ENCODE measurements around the gene DNMT1. TPM values are rescaled to one million over a fixed set of nuclear protein-coding genes. Genes with fewer than 3 reads are reported as not detected.
A peak's percentile ranks its signal among the peaks of the same experiment; 100 is the strongest.

Gene DNMT1
- total and polyA plus RNA-seq, 4 experiments from 2014 or later, result 53.5 to 250 (median 187) TPM

GRCh38 chr19:10112037-10112761, 82.6 kb downstream of the DNMT1 start:
- Histone ChIP-seq H3K9me3 (ENCODE audit: control insufficient read depth in 1 of 2, low read length in 2 of 2) (no peaks in the 10 kb centered on the region), H3K4me3 (ENCODE audit: low read length in 2 of 2) (no peak overlapping the region), H3K27ac (ENCODE audit: low read depth, low read length) (peak overlapping the region; percentile 66), H3K27me3 (ENCODE audit: insufficient read depth, low read length) (no peaks in the 10 kb centered on the region), H3K36me3 (ENCODE audit: insufficient read depth, low read length) (peaks cover 66% of the 10 kb centered on the region), H3K4me1 (ENCODE audit: insufficient read depth, low read length) (peaks cover 57% of the 10 kb centered on the region)
- Mint-ChIP-seq H3K9me3 (peaks cover 0 to 4% (median 0%) of the 10 kb centered on the region in 8 donors), H3K27me3 (no peaks in the 10 kb centered on the region), H3K4me3 (peak overlapping the region; percentile 54 to 89 (median 78)), H3K27ac (peak overlapping the region; percentile 91 to 97 (median 95)), H3K4me1 (peaks cover 26 to 78% (median 38%) of the 10 kb centered on the region in 4 donors), H3K36me3 (peaks cover 27 to 53% of the 10 kb centered on the region in 2 donors)
- ChIA-PET POLR2A (ENCODE audit: partially characterized antibody) (interaction anchor here (0.6 to 10.9 kb wide), 7 partner anchors 9 to 139 kb away, joined by 3 to 172 read pairs (median 14); partner anchors contain the start of genes ANGPTL6, COL5A3, MRPL4 and PPAN), CTCF (ENCODE audit: partially characterized antibody) (interaction anchor here (0.9 to 7.5 kb wide), 9 partner anchors 9 to 137 kb away, joined by 3 to 99 read pairs (median 8); partner anchors contain the start of gene ANGPTL6)
- intact Hi-C loops (cut with micrococcal nuclease), result loop anchor here (1.0 to 2.0 kb wide), 2 partner anchors 13 to 177 kb away; no protein-coding TSS in a partner anchor
- DNase-seq, result peak; percentile 44 to 87 (median 57)

GRCh38 chr19:10111405-10111811, 83.3 kb downstream of the DNMT1 start, which contains the start of gene P2RY11:
Gene P2RY11, plus strand, starts transcription at chr19:10111693. Its CDS starts 29 bp downstream, at chr19:10111722.
- peaks cover 60% of the 10 kb centered on the region for H3K4me1 ChIP-seq (ENCODE audit: insufficient read depth, low read length)
- H3K36me3 ChIP-seq (ENCODE audit: insufficient read depth, low read length), result peaks cover 59% of the 10 kb centered on the region
- H3K27me3 ChIP-seq (ENCODE audit: insufficient read depth, low read length), result no peaks in the 10 kb centered on the region
- Mint-ChIP-seq H3K9me3 (peaks cover 0 to 4% (median 0%) of the 10 kb centered on the region in 8 donors), H3K27ac (peak within 1 kb of the TSS; percentile 91 to 97 (median 95)), H3K4me1 (peaks cover 31 to 80% (median 44%) of the 10 kb centered on the region in 4 donors), H3K27me3 (no peaks in the 10 kb centered on the region), H3K4me3 (peak within 1 kb of the TSS; percentile 54 to 89 (median 78)), H3K36me3 (peaks cover 32 to 54% of the 10 kb centered on the region in 2 donors)
- H3K4me3 ChIP-seq (ENCODE audit: low read length in 2 of 2), result no peak within 1 kb of the TSS
- ChIA-PET POLR2A (ENCODE audit: partially characterized antibody) (interaction anchor here (0.8 to 10.9 kb wide), 3 partner anchors 8 to 32 kb away, joined by 5 to 172 read pairs (median 31); partner anchors contain the start of genes ANGPTL6 and PPAN), CTCF (ENCODE audit: partially characterized antibody) (interaction anchor here (1.0 to 7.5 kb wide), 5 partner anchors 10 to 138 kb away, joined by 3 to 99 read pairs (median 8); no protein-coding TSS in a partner anchor)
- peak within 1 kb of the TSS; percentile 66 for H3K27ac ChIP-seq (ENCODE audit: low read depth, low read length)
- peak in 3 of 5 donors; percentile 30 to 48 (median 32) for DNase-seq
- intact Hi-C loops (cut with micrococcal nuclease), result no loop called here
- H3K9me3 ChIP-seq (ENCODE audit: control insufficient read depth in 1 of 2, low read length in 2 of 2), result no peaks in the 10 kb centered on the region

GRCh38 chr19:10110972-10111317, 83.8 kb downstream of the DNMT1 start:
- H3K27me3 ChIP-seq (ENCODE audit: insufficient read depth, low read length), result no peaks in the 10 kb centered on the region
- H3K9me3 ChIP-seq (ENCODE audit: control insufficient read depth in 1 of 2, low read length in 2 of 2), result no peaks in the 10 kb centered on the region
- Mint-ChIP-seq H3K9me3 (peaks cover 0 to 4% (median 0%) of the 10 kb centered on the region in 8 donors), H3K4me1 (peaks cover 32 to 78% (median 47%) of the 10 kb centered on the region in 4 donors), H3K36me3 (peaks cover 27 to 50% of the 10 kb centered on the region in 2 donors), H3K4me3 (peak overlapping the region in 6 of 8 donors; percentile 31 to 89 (median 64)), H3K27me3 (no peaks in the 10 kb centered on the region), H3K27ac (peak overlapping the region in 5 of 7 donors; percentile 65 to 97 (median 85))
- intact Hi-C loops (cut with micrococcal nuclease), result no loop called here
- peaks cover 61% of the 10 kb centered on the region for H3K4me1 ChIP-seq (ENCODE audit: insufficient read depth, low read length)
- peaks cover 55% of the 10 kb centered on the region for H3K36me3 ChIP-seq (ENCODE audit: insufficient read depth, low read length)
- H3K27ac ChIP-seq (ENCODE audit: low read depth, low read length), result peak overlapping the region; percentile 66
- ChIA-PET POLR2A (ENCODE audit: partially characterized antibody) (interaction anchor here (1.3 to 10.9 kb wide), 3 partner anchors 8 to 33 kb away, joined by 7 to 172 read pairs (median 31); partner anchors contain the start of genes ANGPTL6 and PPAN), CTCF (ENCODE audit: partially characterized antibody) (interaction anchor here (1.3 to 7.5 kb wide), 3 partner anchors 13 to 36 kb away, joined by 3 to 99 read pairs (median 23); no protein-coding TSS in a partner anchor)
- no peak overlapping the region for H3K4me3 ChIP-seq (ENCODE audit: low read length in 2 of 2)
- DNase-seq, result no peak

GRCh38 chr19:10110076-10110971, 84.4 kb downstream of the DNMT1 start:
- no peaks in the 10 kb centered on the region for H3K27me3 ChIP-seq (ENCODE audit: insufficient read depth, low read length)
- no peaks in the 10 kb centered on the region for H3K9me3 ChIP-seq (ENCODE audit: control insufficient read depth in 1 of 2, low read length in 2 of 2)
- Mint-ChIP-seq H3K27me3 (no peaks in the 10 kb centered on the region), H3K4me3 (peak overlapping the region in 6 of 8 donors; percentile 8 to 68 (median 52)), H3K36me3 (peaks cover 23 to 53% of the 10 kb centered on the region in 2 donors), H3K4me1 (peaks cover 35 to 83% (median 53%) of the 10 kb centered on the region in 4 donors), H3K9me3 (peaks cover 0 to 4% (median 0%) of the 10 kb centered on the region in 8 donors), H3K27ac (peak overlapping the region; percentile 31 to 96 (median 77))
- peak overlapping the region; percentile 66 for H3K27ac ChIP-seq (ENCODE audit: low read depth, low read length)
- no peak for DNase-seq
- H3K4me1 ChIP-seq (ENCODE audit: insufficient read depth, low read length), result peaks cover 67% of the 10 kb centered on the region
- no peak overlapping the region for H3K4me3 ChIP-seq (ENCODE audit: low read length in 2 of 2)
- CTCF ChIA-PET (ENCODE audit: partially characterized antibody), result interaction anchor here (0.6 to 1.1 kb wide), 2 partner anchors 11 to 149 kb away, joined by 4 read pairs; no protein-coding TSS in a partner anchor
- POLR2A ChIA-PET (ENCODE audit: partially characterized antibody), result interaction anchor here (0.5 to 1.3 kb wide), 5 partner anchors 10 to 140 kb away, joined by 3 to 7 read pairs (median 3); no protein-coding TSS in a partner anchor
- intact Hi-C loops (cut with micrococcal nuclease), result no loop called here
- H3K36me3 ChIP-seq (ENCODE audit: insufficient read depth, low read length), result peaks cover 49% of the 10 kb centered on the region

- Histone ChIP-seq H3K27me3 (ENCODE audit: insufficient read depth, low read length) (no peaks in the 10 kb centered on the region), H3K27ac (ENCODE audit: low read depth, low read length) (no peak overlapping the region), H3K4me1 (ENCODE audit: insufficient read depth, low read length) (peaks cover 74% of the 10 kb centered on the region), H3K9me3 (ENCODE audit: control insufficient read depth in 1 of 2, low read length in 2 of 2) (no peaks in the 10 kb centered on the region), H3K36me3 (ENCODE audit: insufficient read depth, low read length) (peaks cover 41% of the 10 kb centered on the region), H3K4me3 (ENCODE audit: low read length in 2 of 2) (no peak overlapping the region)
- H3K9me3 Mint-ChIP-seq, result peaks cover 0 to 1% (median 0%) of the 10 kb centered on the region in 8 donors
- no peaks in the 10 kb centered on the region for H3K27me3 Mint-ChIP-seq
- POLR2A ChIA-PET (ENCODE audit: partially characterized antibody), result interaction anchor here (0.5 to 1.3 kb wide), 7 partner anchors 11 to 141 kb away, joined by 3 to 7 read pairs (median 3); no protein-coding TSS in a partner anchor
- peak overlapping the region in 2 of 8 donors; percentile 15 to 17 for H3K4me3 Mint-ChIP-seq
- peak overlapping the region in 3 of 7 donors; percentile 35 to 95 (median 42) for H3K27ac Mint-ChIP-seq
- intact Hi-C loops (cut with micrococcal nuclease), result loop anchor here (10.0 kb wide), 1 partner anchor 295 kb away; the partner anchor contains the start of gene CDC37
- CTCF ChIA-PET (ENCODE audit: partially characterized antibody), result interaction anchor here (0.6 to 4.1 kb wide), 4 partner anchors 11 to 148 kb away, joined by 4 to 26 read pairs (median 8); no protein-coding TSS in a partner anchor
- no peak for DNase-seq
- H3K4me1 Mint-ChIP-seq, result peaks cover 41 to 87% (median 60%) of the 10 kb centered on the region in 4 donors
- H3K36me3 Mint-ChIP-seq, result peaks cover 21 to 51% of the 10 kb centered on the region in 2 donors
Measured at GRCh38 chr19:10109528-10109927, 85.2 kb downstream of the DNMT1 start.

GRCh38 chr19:10107817-10108367, 86.9 kb downstream of the DNMT1 start:
- no peak for DNase-seq
- H3K9me3 Mint-ChIP-seq, result peaks cover 0 to under 1% (median 0%) of the 10 kb centered on the region in 8 donors
- CTCF ChIA-PET (ENCODE audit: partially characterized antibody), result interaction anchor here (0.8 to 4.1 kb wide), 5 partner anchors 10 to 176 kb away, joined by 3 to 26 read pairs (median 6); no protein-coding TSS in a partner anchor

More at GRCh38 chr19:10107817-10108367, 86.9 kb downstream of the DNMT1 start:
- Mint-ChIP-seq H3K4me1 (peaks cover 43 to 86% (median 62%) of the 10 kb centered on the region in 4 donors), H3K27me3 (no peaks in the 10 kb centered on the region), H3K27ac (peak overlapping the region in 6 of 7 donors; percentile 48 to 100 (median 97)), H3K4me3 (peak overlapping the region in 7 of 8 donors; percentile 21 to 92 (median 87)), H3K36me3 (peaks cover 21 to 47% of the 10 kb centered on the region in 2 donors)
- H3K36me3 ChIP-seq (ENCODE audit: insufficient read depth, low read length), result peaks cover 38% of the 10 kb centered on the region
- POLR2A ChIA-PET (ENCODE audit: partially characterized antibody), result interaction anchor here (0.9 to 10.9 kb wide), 6 partner anchors 8 to 86 kb away, joined by 3 to 172 read pairs (median 6); partner anchors contain the start of genes EIF3G and P2RY11
- intact Hi-C loops (cut with micrococcal nuclease), result loop anchor here (2.0 to 10.0 kb wide), 3 partner anchors 35 to 297 kb away; partner anchors contain the start of genes CDC37 and RAVER1
- H3K4me3 ChIP-seq (ENCODE audit: low read length in 2 of 2), result no peak overlapping the region
- H3K27ac ChIP-seq (ENCODE audit: low read depth, low read length), result peak overlapping the region; percentile 89
- no peaks in the 10 kb centered on the region for H3K9me3 ChIP-seq (ENCODE audit: control insufficient read depth in 1 of 2, low read length in 2 of 2)
- H3K4me1 ChIP-seq (ENCODE audit: insufficient read depth, low read length), result peaks cover 80% of the 10 kb centered on the region
- H3K27me3 ChIP-seq (ENCODE audit: insufficient read depth, low read length), result no peaks in the 10 kb centered on the region

Data from CD4-positive, alpha-beta memory T cell (primary cell).